ENCODE measurements around the gene PIAS4. TPM values are rescaled to one million over a fixed set of nuclear protein-coding genes. Genes with fewer than 3 reads are reported as not detected.

PIAS4 gene
- total and polyA plus RNA-seq, 9 of the 15 experiments (the other 6 are each of a cell fraction or from before 2014, with no cell fraction given): 0.27 to 34.9 (median 14.4) TPM

GRCh38 chr19:4066682-4067395, 59.3 kb downstream of the PIAS4 start, which contains the start of gene ZBTB7A (continued):
- TF ChIP-seq ATF2 (CRISPR knock-in tag; IDR thresholded peaks at IDR 0.05) (no peak), ZFX (CRISPR knock-in tag; IDR thresholded peaks at IDR 0.05) (0 out of 2 replicates have a peak, but pooled peaks have one; percentile 15), SLC30A9 (CRISPR knock-in tag; IDR thresholded peaks at IDR 0.05) (no peak), NR2C2 (CRISPR knock-in tag; IDR thresholded peaks at IDR 0.05) (no peak), NR2C2 (tag; IDR thresholded peaks at IDR 0.05) (peak; percentile 86), RBFOX2 (IDR thresholded peaks at IDR 0.05; ENCODE audit: low read depth, low read length) (peak; percentile 66), KDM4B (IDR thresholded peaks at IDR 0.05; ENCODE audit: borderline replicate concordance in 2 of 2, low read depth in 1 of 2) (peak in 1 of 2 experiments; percentile 85; a peak in 2 of 4 replicates), HNRNPK (IDR thresholded peaks at IDR 0.05; ENCODE audit: low read depth, low read length, poor library complexity, severe bottlenecking) (no peak), ELF1 (tag; IDR thresholded peaks at IDR 0.05) (peak; percentile 70), NKRF (IDR thresholded peaks at IDR 0.05; ENCODE audit: borderline replicate concordance) (no peak), ZNF830 (CRISPR knock-in tag; IDR thresholded peaks at IDR 0.05) (no peak), TFE3 (CRISPR knock-in tag; IDR thresholded peaks at IDR 0.05) (no peak), CREB5 (CRISPR knock-in tag; IDR thresholded peaks at IDR 0.05) (no peak), ZNF740 (CRISPR knock-in tag; IDR thresholded peaks at IDR 0.05) (peak; percentile 97), ZNF740 (tag; IDR thresholded peaks at IDR 0.05) (peak in 1 of 2 experiments; percentile 98; a peak in 2 of 4 replicates), POLR2G (IDR thresholded peaks at IDR 0.05; ENCODE audit: low read depth, low read length) (peak; percentile 83), ZNF639 (CRISPR knock-in tag; conservative IDR thresholded peaks at IDR 0.05 in 1 of 2, IDR thresholded peaks at IDR 0.05 in 1 of 2) (peak in 1 of 2 experiments; percentile 100; a peak in 2 of 4 replicates)
